Hair follicular keratinocyte (primary cell): Measurements from ENCODE around the gene OR5AC2. TPM values are rescaled to one million over a fixed set of nuclear protein-coding genes. Genes with fewer than 3 reads are reported as not detected.

ENCODE experiments used
- total RNA-seq: library from RNA; depleted of rRNA; stranded (reverse); fragments of >200 nt; gene quantifications from 2 replicates; pipeline ENCODE4 v1.2.3, GENCODE V29; 2015

OR5AC2 gene, protein sequence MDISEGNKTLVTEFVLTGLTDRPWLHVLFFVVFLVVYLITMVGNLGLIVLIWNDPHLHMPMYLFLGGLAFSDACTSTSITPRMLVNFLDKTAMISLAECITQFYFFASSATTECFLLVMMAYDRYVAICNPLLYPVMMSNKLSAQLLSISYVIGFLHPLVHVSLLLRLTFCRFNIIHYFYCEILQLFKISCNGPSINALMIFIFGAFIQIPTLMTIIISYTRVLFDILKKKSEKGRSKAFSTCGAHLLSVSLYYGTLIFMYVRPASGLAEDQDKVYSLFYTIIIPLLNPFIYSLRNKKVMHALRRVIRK
- total RNA-seq: not detected in 2 replicates

DNA sequence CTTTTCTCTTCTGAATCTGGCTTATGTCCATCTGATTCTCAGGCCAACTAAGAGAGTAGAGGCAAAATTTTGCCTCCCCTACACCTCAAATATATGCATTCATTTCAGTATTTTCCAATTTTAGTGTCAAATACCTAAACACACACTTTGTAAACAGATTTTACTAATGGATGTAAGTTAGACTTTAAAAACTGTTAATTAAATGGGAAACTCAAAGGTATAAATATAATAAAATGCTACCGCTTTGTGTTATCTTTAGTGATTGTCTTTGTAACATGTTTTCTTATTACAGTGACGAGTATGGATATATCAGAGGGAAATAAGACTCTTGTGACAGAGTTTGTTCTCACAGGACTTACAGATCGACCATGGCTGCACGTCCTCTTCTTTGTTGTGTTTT lies at the start of gene OR5AC2:
TSS of gene OR5AC2 (plus strand) at position 301 of the 400 bp plus-strand sequence. CDS start at position 301, 0 bp downstream.

DNA sequence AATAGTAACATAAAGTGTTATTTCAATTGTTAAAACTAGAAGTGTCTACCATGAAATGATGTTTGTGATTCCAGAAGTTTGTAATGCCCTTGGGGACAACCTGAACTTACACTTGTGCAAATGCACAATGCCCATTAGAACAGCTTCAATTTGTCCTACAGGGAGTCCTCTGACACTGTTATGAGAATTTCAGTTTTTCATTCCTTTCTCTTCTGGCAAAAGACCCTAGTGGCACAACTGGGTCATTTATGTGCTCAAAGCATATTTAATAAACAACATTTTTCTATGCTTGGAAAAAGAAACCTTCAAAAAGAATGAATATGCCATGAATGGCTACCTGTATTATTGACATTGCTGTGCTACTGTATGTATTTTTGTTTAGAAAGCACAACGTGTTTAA lies 43.4 kb downstream of the OR5AC2 start, which contains the start of gene OR5H1:
TSS of gene OR5H1 (plus strand) at position 301 of the 400 bp plus-strand sequence. CDS start 1,977 bp downstream, outside the sequence.

Other genes with a start within 250 kb of the OR5AC2 start
- gene RIOX2, start 114.7 kb upstream of the OR5AC2 start, total RNA-seq: 34.3 and 36.6 TPM in 2 replicates
- gene GABRR3, start 51.9 kb upstream of the OR5AC2 start, total RNA-seq: not detected in 2 replicates
- gene OR5H1, start 43.5 kb downstream of the OR5AC2 start, total RNA-seq: not detected in 2 replicates
- gene OR5H14, start 60.3 kb downstream of the OR5AC2 start, total RNA-seq: not detected in 2 replicates
- not detected in 2 replicates for gene OR5H15, start 79.5 kb downstream of the OR5AC2 start, total RNA-seq
- gene OR5H6, start 177.1 kb downstream of the OR5AC2 start, total RNA-seq: not detected in 2 replicates
- not detected in 2 replicates for gene OR5H2, start 195.3 kb downstream of the OR5AC2 start, total RNA-seq